ENCODE measurements around the gene SLC6A6.

DNA sequence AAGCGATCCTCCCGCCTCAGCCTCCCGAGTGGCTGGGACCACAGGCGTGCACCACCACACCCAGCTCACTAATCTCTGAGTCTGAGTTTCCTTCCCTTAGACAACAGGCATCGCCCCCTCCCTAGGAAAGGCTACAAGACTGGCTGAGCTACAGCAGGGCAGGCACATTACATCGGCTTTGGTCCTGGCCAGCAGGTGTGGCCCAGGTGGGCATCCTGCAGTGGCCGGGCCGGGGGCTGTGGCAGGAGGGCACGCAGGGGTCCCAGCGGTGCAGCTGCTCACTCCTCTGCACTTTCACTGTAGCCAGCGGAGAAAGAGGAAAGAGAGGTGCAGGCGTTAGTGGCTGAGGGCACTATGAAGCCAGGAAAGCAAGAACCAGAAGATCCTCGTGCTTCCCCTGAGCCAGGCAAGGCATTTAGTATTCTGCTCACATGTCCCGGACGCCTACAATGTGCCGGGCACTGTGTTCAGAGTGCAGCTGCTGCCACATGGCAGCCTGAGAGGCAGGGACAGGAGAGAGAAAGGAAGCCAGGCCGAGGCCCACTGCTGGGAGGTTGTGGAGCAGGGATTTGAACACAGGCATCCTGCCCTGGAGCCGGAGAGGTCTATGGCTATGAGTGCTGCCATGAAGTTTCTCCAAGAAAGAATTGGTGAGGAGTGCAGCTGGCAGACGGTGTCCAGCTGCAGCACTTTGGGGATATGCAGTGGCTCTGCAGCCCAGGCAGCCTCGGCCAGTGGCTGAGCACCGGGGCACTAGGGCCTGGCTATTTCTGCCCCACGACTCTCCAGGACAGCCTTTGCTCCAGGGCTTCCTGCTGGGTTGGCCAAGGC lies 115.4 kb downstream of the SLC6A6 start:
- no peak for TF ChIP-seq CTCF (IDR thresholded peaks at IDR 0.05)
- TF ChIP-seq POLR2A (IDR thresholded peaks at IDR 0.05): no peak

Measured in body of pancreas (tissue), 4 donors.